ENCODE results near the gene CUL4A.
"Not testable (repeated sequence)": the region's sequence is repeated elsewhere in the genome, so short reads cannot be mapped to it uniquely, and the experiment has no call there.

The CUL4A gene

GRCh38 chr13:113292021-113292862 lies 82.8 kb downstream of the CUL4A start:
- DNase-seq (ENCODE audit: low read depth), result peak; percentile 17

DNA sequence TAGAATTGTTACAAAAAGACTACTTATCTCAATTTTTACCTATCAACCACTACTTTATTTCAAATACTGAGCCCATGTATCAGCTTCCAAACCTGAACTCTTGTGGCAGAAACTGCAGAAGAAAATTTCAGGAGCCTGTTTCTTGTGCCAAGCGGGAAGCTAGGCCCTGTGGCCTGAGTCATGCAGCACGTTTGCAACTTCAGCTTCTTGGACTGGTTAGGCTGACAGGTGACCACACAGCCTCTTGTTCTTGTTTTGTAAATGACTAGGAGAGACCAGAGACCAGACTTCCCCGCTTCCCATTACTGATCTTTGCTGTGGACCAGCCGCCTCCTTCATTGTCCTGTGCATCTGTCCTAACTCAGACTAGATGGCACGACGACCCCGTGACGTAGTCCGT lies 84.3 kb downstream of the CUL4A start:
- DNase-seq (ENCODE audit: low read depth), result no peak

DNA sequence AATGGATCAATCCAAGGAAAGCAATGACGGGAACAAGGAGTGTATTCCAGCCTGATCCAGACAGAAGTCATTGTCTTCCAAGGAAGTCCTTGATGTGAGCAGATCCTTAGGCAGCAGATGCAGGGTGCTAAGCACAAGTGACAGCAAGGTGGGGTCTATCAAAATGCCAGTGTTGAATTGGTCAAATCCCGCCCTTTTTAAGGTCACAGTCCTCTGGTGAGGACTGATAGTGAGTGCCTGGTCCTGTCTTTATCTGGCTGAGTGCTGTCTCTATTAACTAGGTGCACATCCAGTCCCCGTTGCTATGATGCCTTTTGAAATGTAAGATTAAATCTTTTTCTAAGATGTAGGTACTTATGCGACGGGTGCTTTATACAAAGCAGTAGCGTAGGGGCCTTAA lies 86.4 kb downstream of the CUL4A start:
- no peak for DNase-seq (ENCODE audit: low read depth)

- DNase-seq (ENCODE audit: low read depth), result peak; percentile 98
These were observed 87.5 kb downstream of the CUL4A start, which contains the start of gene LAMP1 for GRCh38 chr13:113296823-113297369. LAMP1 (plus strand) TSS chr13:113297239; CDS start chr13:113297435, 196 bp downstream.

DNA sequence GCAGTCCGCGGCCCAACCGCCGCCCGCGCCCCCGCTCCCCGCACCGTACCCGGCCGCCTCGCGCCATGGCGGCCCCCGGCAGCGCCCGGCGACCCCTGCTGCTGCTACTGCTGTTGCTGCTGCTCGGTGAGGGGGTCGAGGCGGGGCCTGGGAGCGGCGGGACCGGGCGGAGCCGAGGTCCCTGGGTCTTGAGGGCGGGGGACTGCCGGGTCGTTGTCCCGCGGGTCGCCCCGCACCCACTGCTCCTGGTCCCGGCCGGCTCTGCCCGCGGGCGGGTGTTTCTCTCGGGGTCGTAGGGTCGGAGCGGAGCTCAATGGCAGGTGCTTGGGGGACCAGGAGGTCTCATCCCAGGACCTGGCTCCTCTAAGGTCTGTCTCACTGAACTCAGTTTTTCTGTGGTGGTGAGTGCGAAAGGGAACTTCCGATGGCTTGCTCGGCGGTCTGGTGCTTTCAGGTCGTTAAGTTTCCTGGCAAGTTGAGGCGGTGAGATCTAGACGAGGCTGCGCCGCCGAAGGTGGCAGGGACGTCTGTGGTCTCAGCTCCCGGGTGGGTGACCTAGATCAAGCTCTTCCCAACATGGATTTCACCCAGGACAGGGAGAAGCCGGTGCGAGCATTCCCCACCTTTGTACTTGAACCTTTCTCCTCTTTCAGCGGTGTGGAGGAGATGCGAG lies 88.1 kb downstream of the CUL4A start:
- no peak for DNase-seq (ENCODE audit: low read depth)

GRCh38 chr13:113298043-113298945 lies 88.9 kb downstream of the CUL4A start:
- DNase-seq (ENCODE audit: low read depth), result no peak

DNA sequence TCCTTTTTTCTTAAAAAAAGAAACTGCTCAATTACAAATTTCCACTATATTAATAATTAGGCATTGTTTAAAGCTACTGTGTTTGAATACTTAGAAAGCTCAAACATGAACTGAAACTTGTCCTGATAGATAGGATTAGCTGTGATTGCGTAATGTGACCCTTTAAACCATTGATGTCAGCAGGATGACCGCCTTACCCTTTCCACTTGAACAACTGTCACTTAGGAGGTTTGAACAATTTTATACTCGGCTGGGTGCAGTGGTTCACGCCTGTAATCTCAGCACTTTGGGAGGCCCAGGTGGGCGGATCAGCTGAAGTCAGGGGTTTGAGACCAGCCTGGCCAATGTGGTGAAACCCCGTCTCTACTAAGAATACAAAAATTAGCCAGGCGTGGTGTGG lies 90.5 kb downstream of the CUL4A start:
- no peak for DNase-seq (ENCODE audit: low read depth)

- DNase-seq (ENCODE audit: low read depth), result no peak
These were observed 93.6 kb downstream of the CUL4A start for GRCh38 chr13:113302986-113303385.

- no peak for DNase-seq (ENCODE audit: low read depth)
These were observed 94.7 kb downstream of the CUL4A start for GRCh38 chr13:113304121-113304520.

- no peak for DNase-seq (ENCODE audit: low read depth)
These were observed 95.8 kb downstream of the CUL4A start for GRCh38 chr13:113305208-113305607.

DNA sequence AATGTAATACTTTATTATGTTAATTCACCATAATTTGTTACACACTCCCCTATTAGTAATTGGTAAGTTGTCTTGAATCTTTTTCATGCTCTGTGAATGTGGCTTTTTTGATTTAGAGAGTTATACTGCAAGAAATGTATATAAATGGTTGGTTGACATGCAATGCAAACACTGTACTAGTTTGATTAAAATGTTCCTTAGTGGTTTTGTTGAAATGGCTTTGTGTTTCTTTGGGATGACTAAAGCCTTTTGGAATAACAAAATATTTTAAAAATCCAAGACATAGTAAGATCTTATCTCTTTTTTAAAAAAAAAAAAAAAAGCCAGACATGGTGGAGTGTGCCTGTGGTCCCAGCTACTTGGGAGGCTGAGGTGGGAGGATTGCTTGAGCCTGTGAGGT lies 98.1 kb downstream of the CUL4A start:
- no peak for DNase-seq (ENCODE audit: low read depth)

GRCh38 chr13:113309473-113309872 lies 100.1 kb downstream of the CUL4A start:
- no peak for DNase-seq (ENCODE audit: low read depth)

DNA sequence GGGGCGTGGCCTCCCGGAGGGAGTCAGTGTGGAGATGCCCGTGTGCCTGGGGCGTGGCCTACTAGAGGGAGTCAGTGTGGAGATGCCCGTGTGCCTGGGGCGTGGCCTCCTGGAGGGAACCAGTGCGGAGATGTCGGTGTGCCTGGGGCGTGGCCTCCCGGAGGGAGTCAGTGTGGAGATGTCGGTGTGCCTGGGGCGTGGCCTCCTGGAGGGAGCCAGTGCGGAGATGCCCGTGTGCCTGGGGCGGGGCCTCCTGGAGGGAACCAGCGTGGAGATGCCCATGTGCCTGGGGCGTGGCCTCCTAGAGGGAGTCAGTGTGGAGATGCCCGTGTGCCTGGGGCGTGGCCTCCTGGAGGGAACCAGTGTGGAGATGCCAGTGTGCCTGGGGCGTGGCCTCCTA lies 104.7 kb downstream of the CUL4A start:
- not testable (repeated sequence) for DNase-seq (ENCODE audit: low read depth)

DNA sequence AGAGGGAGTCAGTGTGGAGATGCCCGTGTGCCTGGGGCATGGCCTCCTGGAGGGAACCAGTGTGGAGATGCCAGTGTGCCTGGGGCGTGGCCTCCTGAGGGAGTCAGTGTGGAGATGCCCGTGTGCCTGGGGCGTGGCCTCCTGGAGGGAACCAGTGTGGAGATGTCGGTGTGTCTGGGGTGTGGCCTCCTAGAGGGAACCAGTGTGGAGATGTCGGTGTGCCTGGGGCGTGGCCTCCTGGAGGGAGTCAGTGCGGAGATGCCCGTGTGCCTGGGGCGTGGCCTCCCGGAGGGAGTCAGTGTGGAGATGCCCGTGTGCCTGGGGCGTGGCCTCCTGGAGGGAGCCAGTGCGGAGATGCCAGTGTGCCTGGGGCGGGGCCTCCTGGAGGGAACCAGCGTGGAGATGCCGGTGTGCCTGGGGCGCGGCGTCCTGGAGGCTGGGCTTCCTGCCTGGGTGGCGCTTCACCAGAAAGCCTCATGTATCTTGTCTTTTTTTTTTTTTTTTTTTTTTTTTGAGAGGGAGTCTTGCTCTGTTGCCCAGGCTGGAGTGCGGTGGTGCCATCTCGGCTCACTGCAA lies 105.6 kb downstream of the CUL4A start:
- DNase-seq (ENCODE audit: low read depth), result not testable (repeated sequence)

DNA sequence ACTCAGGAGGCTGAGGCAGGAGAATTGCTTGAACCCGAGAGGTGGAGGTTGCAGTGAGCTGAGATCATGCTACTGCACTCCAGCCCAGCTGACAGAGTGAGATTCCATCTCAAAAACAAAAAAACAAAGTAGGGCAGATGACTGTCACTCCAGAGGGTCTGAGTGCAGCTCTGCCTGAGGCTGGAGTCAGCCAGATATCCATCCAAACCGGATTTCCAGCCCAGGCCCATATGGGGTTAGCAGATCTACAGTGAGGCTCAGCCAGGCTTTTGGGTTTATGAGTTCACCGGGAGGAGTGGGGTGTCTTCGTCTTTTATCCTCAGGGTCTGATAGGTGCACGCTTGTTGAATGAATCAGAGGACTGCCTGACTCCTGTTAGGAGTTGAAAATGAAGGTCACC lies 106.6 kb downstream of the CUL4A start:
- no peak for DNase-seq (ENCODE audit: low read depth)
